ENCODE data around the gene TTC21B.
"Not testable (repeated sequence)": the region's sequence is repeated elsewhere in the genome, so short reads cannot be mapped to it uniquely, and the experiment has no call there.

TTC21B gene

GRCh38 chr2:165953655-165954606 is at the start of gene TTC21B:
TTC21B (minus strand) TSS chr2:165953776; CDS start chr2:165953705, 71 bp downstream.
- FAIRE-seq (peak; percentile 76), DNase-seq (ENCODE audit: insufficient read length, low spot score) (peak; percentile 62)
- TF ChIP-seq CTCF (IDR thresholded peaks at IDR 0.05; ENCODE audit: insufficient read depth, missing control alignments): peak; percentile 81

GRCh38 chr2:166000401-166000800 is 46.8 kb upstream of the TTC21B start:
- TF ChIP-seq CTCF (IDR thresholded peaks at IDR 0.05; ENCODE audit: insufficient read depth, missing control alignments): no peak
- FAIRE-seq: no peak
- no peak for DNase-seq (ENCODE audit: insufficient read length, low spot score)

DNA sequence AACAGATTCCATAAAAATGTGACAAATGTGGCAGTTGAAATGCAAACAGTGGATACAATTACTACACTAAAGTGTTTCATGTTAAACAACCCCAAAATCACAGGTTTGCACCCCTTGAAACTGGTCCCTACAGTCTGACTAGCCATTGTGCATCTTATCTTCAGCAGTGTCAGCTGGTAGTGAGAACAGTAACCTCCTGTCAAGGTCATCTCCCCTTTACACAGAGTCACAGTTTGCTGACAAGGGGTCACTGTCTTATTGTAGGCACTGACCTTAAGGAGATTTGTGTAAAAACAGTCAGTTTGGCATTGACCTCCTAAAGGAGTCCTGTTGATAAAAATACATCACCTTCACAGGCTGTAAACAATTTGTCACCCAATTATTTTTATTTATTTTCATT is 37.3 kb upstream of the TTC21B start:
- TF ChIP-seq CTCF (IDR thresholded peaks at IDR 0.05; ENCODE audit: insufficient read depth, missing control alignments): no peak
- no peak for FAIRE-seq
- DNase-seq (ENCODE audit: insufficient read length, low spot score): no peak

GRCh38 chr2:165989851-165990250 is 36.3 kb upstream of the TTC21B start:
- DNase-seq (ENCODE audit: insufficient read length, low spot score) (no peak), FAIRE-seq (no peak)
- TF ChIP-seq CTCF (IDR thresholded peaks at IDR 0.05; ENCODE audit: insufficient read depth, missing control alignments): no peak

DNA sequence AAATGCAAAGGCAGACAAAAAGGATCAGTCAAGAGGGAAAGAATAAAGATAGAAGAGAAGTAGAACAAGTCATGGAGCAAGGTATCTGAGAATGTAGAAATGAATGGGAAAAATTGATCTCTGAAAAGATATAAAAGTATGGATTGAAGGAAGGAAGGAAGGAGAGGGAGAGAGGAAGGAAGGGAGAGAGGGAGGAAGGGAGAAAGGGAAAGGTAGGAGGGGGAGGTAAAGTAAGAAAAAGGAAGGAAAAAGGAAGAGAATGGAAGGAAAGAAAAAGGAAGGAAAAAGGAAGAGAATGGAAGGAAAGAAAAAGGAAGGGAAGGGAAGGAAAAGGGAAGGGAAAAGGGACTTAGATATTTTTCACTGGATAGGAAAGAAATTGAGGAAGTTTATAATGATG is 31.5 kb upstream of the TTC21B start:
- TF ChIP-seq CTCF (IDR thresholded peaks at IDR 0.05; ENCODE audit: insufficient read depth, missing control alignments): no peak

DNA sequence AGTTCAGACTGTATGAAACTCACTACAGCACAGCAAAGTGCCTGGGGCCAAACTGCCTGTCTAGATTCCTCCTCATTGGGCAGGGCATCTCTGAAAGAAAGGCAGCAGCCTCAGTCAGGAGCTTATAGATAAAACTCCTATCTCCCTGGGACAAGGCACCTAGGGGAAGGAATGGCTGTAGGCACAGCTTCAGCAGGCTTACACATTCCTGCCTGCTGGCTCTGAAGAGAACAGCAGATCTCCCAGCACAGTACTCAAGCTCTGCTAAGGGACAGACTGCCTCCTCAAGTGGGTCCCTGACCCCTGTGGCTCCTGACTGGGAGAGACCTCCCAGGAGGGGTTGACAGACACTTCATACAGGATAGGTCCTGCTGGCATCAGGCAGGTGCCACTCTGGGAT is 18.6 kb upstream of the TTC21B start:
- FAIRE-seq; DNase-seq (ENCODE audit: insufficient read length, low spot score): not testable (repeated sequence)

More for the DNA sequence above, 31.5 kb upstream of the TTC21B start:
- DNase-seq (ENCODE audit: insufficient read length, low spot score): no peak
- no peak for FAIRE-seq

- no peak for TF ChIP-seq CTCF (IDR thresholded peaks at IDR 0.05; ENCODE audit: insufficient read depth, missing control alignments)
- FAIRE-seq: no peak
- no peak for DNase-seq (ENCODE audit: insufficient read length, low spot score)
Observed at GRCh38 chr2:165970663-165971062, 17.1 kb upstream of the TTC21B start.
